ENCODE data around the gene PRSS8.

PRSS8 gene

DNA sequence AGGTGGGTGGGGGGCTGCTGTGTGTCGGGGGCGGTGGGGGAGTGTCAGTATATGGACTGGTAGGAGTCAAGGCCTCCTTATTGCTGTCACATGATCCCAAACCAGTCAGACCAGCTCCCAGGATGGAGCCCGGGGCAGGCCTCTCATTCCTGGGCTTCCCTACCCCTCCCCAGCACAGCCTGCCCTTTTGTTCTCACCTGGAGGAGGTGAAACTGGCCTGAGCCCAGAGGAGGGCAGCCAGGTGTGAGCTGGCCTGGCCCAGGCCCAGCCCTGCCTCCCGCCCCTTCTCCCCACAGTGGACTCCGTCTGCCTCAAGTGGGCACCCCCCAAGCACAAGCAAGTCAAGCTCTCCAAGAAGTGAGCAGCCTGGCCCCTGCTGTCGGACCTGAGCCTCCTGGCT lies 4.6 kb downstream of the PRSS8 start:
- H3K27me3 ChIP-seq (replicated peaks), result no peaks in the 10 kb centered on the region
- H3K36me3 ChIP-seq (replicated peaks), result peaks cover 2% of the 10 kb centered on the region
- TF ChIP-seq CTCF (IDR thresholded peaks at IDR 0.05; ENCODE audit: low read depth, low read length, missing control alignments), result no peak
- no peak overlapping the region for H3K4me3 ChIP-seq (ENCODE audit: low read depth, low read length)
- no peak for DNase-seq
- in situ Hi-C loops (cut with HindIII; ENCODE audit: low pct_ligation_motif_present, low sequenced_read_pairs), result no loop called here
- H3K27ac ChIP-seq, result no peak overlapping the region

GRCh38 chr16:31130336-31130891 lies 5.1 kb downstream of the PRSS8 start:
- in situ Hi-C loops (cut with HindIII; ENCODE audit: low pct_ligation_motif_present, low sequenced_read_pairs), result no loop called here
- no peak for DNase-seq
- Histone ChIP-seq H3K36me3 (replicated peaks) (peaks cover 2% of the 10 kb centered on the region), H3K27ac (no peak overlapping the region), H3K4me3 (ENCODE audit: low read depth, low read length) (no peak overlapping the region), H3K27me3 (replicated peaks) (no peaks in the 10 kb centered on the region)
- TF ChIP-seq CTCF (IDR thresholded peaks at IDR 0.05; ENCODE audit: low read depth, low read length, missing control alignments), result no peak

- Histone ChIP-seq H3K27ac (no peak overlapping the region), H3K4me3 (ENCODE audit: low read depth, low read length) (no peak overlapping the region), H3K27me3 (replicated peaks) (no peaks in the 10 kb centered on the region), H3K36me3 (replicated peaks) (peaks cover 2% of the 10 kb centered on the region)
- in situ Hi-C loops (cut with HindIII; ENCODE audit: low pct_ligation_motif_present, low sequenced_read_pairs), result no loop called here
- no peak for DNase-seq
- TF ChIP-seq CTCF (IDR thresholded peaks at IDR 0.05; ENCODE audit: low read depth, low read length, missing control alignments), result no peak
These were observed 5.8 kb downstream of the PRSS8 start for GRCh38 chr16:31129568-31130335.

GRCh38 chr16:31128711-31129567 lies 6.6 kb downstream of the PRSS8 start:
- H3K36me3 ChIP-seq (replicated peaks), result peaks cover 2% of the 10 kb centered on the region
- in situ Hi-C loops (cut with HindIII; ENCODE audit: low pct_ligation_motif_present, low sequenced_read_pairs), result no loop called here
- no peak overlapping the region for H3K4me3 ChIP-seq (ENCODE audit: low read depth, low read length)
- H3K27me3 ChIP-seq (replicated peaks), result no peaks in the 10 kb centered on the region
- no peak for DNase-seq
- TF ChIP-seq CTCF (IDR thresholded peaks at IDR 0.05; ENCODE audit: low read depth, low read length, missing control alignments), result no peak
- H3K27ac ChIP-seq, result no peak overlapping the region

DNA sequence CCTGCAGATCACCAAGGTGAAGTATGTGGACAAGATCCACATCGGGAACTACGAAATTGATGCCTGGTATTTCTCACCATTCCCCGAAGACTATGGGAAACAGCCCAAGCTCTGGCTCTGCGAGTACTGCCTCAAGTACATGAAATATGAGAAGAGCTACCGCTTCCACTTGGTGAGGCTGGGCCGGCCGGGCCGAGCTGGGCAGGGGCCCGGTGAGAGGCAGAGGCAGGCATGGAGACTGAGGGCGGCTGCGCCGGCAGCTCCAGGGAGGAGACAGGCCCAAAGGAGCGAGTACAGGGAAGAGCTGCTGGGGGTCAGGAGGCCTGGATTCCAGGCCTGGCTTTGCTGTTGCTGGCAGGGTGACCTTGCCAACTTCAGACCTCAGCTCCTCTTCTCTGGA lies 8.3 kb downstream of the PRSS8 start:
- peaks cover 5% of the 10 kb centered on the region for H3K36me3 ChIP-seq (replicated peaks)

More for the DNA sequence above, 8.3 kb downstream of the PRSS8 start:
- TF ChIP-seq CTCF (IDR thresholded peaks at IDR 0.05; ENCODE audit: low read depth, low read length, missing control alignments), result no peak
- H3K27ac ChIP-seq, result no peak overlapping the region
- in situ Hi-C loops (cut with HindIII; ENCODE audit: low pct_ligation_motif_present, low sequenced_read_pairs), result no loop called here
- H3K27me3 ChIP-seq (replicated peaks), result no peaks in the 10 kb centered on the region
- DNase-seq, result no peak
- H3K4me3 ChIP-seq (ENCODE audit: low read depth, low read length), result no peak overlapping the region

Data from brain microvascular endothelial cell (primary cell).